ENCODE results near the gene EDA2R.

Gene EDA2R

GRCh38 chrX:66625525-66625924 lies 13.4 kb downstream of the EDA2R start:
- Histone ChIP-seq H3K4me1 (no peaks in the 10 kb centered on the region), H3K27me3 (ENCODE audit: low read depth) (no peaks in the 10 kb centered on the region), H3K4me3 (no peak overlapping the region), H3K9me3 (no peaks in the 10 kb centered on the region; the same call in 1 of the 2 replicates), H3K36me3 (replicated peaks) (no peaks in the 10 kb centered on the region)
- in situ Hi-C loops (cut with MboI; ENCODE audit: low sequenced_read_pairs), result no loop called here
- DNase-seq (ENCODE audit: low spot score in 2 of 2), result no peak

- H3K4me1 ChIP-seq, result no peaks in the 10 kb centered on the region
- no peaks in the 10 kb centered on the region for H3K27me3 ChIP-seq (ENCODE audit: low read depth)
- in situ Hi-C loops (cut with MboI; ENCODE audit: low sequenced_read_pairs), result no loop called here
- no peak overlapping the region for H3K4me3 ChIP-seq
- no peaks in the 10 kb centered on the region; the same call in 1 of the 2 replicates for H3K9me3 ChIP-seq
- no peaks in the 10 kb centered on the region for H3K36me3 ChIP-seq (replicated peaks)
- DNase-seq (ENCODE audit: low spot score in 2 of 2), result no peak
These were observed 16.7 kb downstream of the EDA2R start for GRCh38 chrX:66622209-66622608.

- in situ Hi-C loops (cut with MboI; ENCODE audit: low sequenced_read_pairs), result no loop called here
- Histone ChIP-seq H3K9me3 (no peaks in the 10 kb centered on the region; the same call in 1 of the 2 replicates), H3K27me3 (ENCODE audit: low read depth) (no peaks in the 10 kb centered on the region), H3K4me3 (no peak overlapping the region), H3K4me1 (no peaks in the 10 kb centered on the region), H3K36me3 (replicated peaks) (no peaks in the 10 kb centered on the region)
- no peak for DNase-seq (ENCODE audit: low spot score in 2 of 2)
These were observed 21.9 kb downstream of the EDA2R start for GRCh38 chrX:66616944-66617343.

GRCh38 chrX:66602381-66602938 lies 36.4 kb downstream of the EDA2R start:
- Histone ChIP-seq H3K9me3 (no peaks in the 10 kb centered on the region), H3K27me3 (ENCODE audit: low read depth) (no peaks in the 10 kb centered on the region), H3K36me3 (replicated peaks) (no peaks in the 10 kb centered on the region), H3K4me1 (no peaks in the 10 kb centered on the region), H3K4me3 (no peak overlapping the region)
- in situ Hi-C loops (cut with MboI; ENCODE audit: low sequenced_read_pairs), result no loop called here
- DNase-seq (ENCODE audit: low spot score in 2 of 2), result no peak

GRCh38 chrX:66601522-66601921 lies 37.4 kb downstream of the EDA2R start:
- H3K27me3 ChIP-seq (ENCODE audit: low read depth), result no peaks in the 10 kb centered on the region
- DNase-seq (ENCODE audit: low spot score in 2 of 2), result no peak
- no peak overlapping the region for H3K4me3 ChIP-seq
- H3K9me3 ChIP-seq, result no peaks in the 10 kb centered on the region
- H3K4me1 ChIP-seq, result no peaks in the 10 kb centered on the region
- no peaks in the 10 kb centered on the region for H3K36me3 ChIP-seq (replicated peaks)
- in situ Hi-C loops (cut with MboI; ENCODE audit: low sequenced_read_pairs), result no loop called here

- no peak overlapping the region for H3K4me3 ChIP-seq
- H3K4me1 ChIP-seq, result no peaks in the 10 kb centered on the region
- no peaks in the 10 kb centered on the region for H3K27me3 ChIP-seq (ENCODE audit: low read depth)
- no peaks in the 10 kb centered on the region; the same call in 1 of the 2 replicates for H3K9me3 ChIP-seq
- no peak for DNase-seq (ENCODE audit: low spot score in 2 of 2)
- no peaks in the 10 kb centered on the region for H3K36me3 ChIP-seq (replicated peaks)
- in situ Hi-C loops (cut with MboI; ENCODE audit: low sequenced_read_pairs), result no loop called here
These were observed 59.7 kb downstream of the EDA2R start for GRCh38 chrX:66579219-66579618.

GRCh38 chrX:66553973-66554372 lies 84.9 kb downstream of the EDA2R start:
- in situ Hi-C loops (cut with MboI; ENCODE audit: low sequenced_read_pairs), result no loop called here
- Histone ChIP-seq H3K27me3 (ENCODE audit: low read depth) (no peaks in the 10 kb centered on the region), H3K36me3 (replicated peaks) (no peaks in the 10 kb centered on the region), H3K9me3 (no peaks in the 10 kb centered on the region), H3K4me3 (no peak overlapping the region), H3K4me1 (no peaks in the 10 kb centered on the region)
- DNase-seq (ENCODE audit: low spot score in 2 of 2), result no peak

GRCh38 chrX:66547847-66548369 lies 91.0 kb downstream of the EDA2R start:
- DNase-seq (ENCODE audit: low spot score in 2 of 2), result no peak
- Histone ChIP-seq H3K9me3 (no peaks in the 10 kb centered on the region), H3K4me1 (no peaks in the 10 kb centered on the region), H3K36me3 (replicated peaks) (no peaks in the 10 kb centered on the region), H3K4me3 (no peak overlapping the region), H3K27me3 (ENCODE audit: low read depth) (no peaks in the 10 kb centered on the region)
- in situ Hi-C loops (cut with MboI; ENCODE audit: low sequenced_read_pairs), result no loop called here
